Measurements from ENCODE around the gene CST7. TPM values are rescaled to one million over a fixed set of nuclear protein-coding genes. Genes with fewer than 3 reads are reported as not detected.

The CST7 gene
- total RNA-seq, 2 donors from 2014 or later, result 2.7 to 3.2 TPM

DNA sequence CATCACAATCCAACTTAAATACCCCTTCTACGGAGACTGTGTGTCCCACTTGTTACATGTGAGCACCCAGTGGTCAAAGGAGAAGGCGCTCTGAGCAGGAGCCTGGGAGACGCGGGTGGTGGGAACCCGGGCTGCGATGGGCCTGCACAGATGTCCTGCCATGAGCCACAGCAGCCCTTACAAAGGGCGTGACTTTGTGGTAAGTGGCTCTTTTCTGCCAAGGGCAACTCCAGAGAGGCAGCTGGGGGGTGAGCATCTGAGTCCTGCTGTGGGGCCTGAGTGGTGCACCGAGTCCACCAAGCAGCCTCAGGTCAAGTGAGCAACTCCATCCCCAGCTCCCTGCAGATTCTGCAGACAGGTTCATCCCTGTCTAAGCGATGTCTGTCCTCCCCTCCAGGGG is 33.6 kb upstream of the CST7 start:
- H3K4me3 ChIP-seq, result no peak overlapping the region
- H3K4me1 ChIP-seq, result peaks cover 0 to 10% of the 10 kb centered on the region in 2 donors
- TF ChIP-seq, protein P1, sequence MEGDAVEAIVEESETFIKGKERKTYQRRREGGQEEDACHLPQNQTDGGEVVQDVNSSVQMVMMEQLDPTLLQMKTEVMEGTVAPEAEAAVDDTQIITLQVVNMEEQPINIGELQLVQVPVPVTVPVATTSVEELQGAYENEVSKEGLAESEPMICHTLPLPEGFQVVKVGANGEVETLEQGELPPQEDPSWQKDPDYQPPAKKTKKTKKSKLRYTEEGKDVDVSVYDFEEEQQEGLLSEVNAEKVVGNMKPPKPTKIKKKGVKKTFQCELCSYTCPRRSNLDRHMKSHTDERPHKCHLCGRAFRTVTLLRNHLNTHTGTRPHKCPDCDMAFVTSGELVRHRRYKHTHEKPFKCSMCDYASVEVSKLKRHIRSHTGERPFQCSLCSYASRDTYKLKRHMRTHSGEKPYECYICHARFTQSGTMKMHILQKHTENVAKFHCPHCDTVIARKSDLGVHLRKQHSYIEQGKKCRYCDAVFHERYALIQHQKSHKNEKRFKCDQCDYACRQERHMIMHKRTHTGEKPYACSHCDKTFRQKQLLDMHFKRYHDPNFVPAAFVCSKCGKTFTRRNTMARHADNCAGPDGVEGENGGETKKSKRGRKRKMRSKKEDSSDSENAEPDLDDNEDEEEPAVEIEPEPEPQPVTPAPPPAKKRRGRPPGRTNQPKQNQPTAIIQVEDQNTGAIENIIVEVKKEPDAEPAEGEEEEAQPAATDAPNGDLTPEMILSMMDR (IDR thresholded peaks at IDR 0.05), result no peak
- H3K27ac ChIP-seq, result no peak overlapping the region
- no peaks in the 10 kb centered on the region for H3K9me3 ChIP-seq
- DNase-seq (ENCODE audit: low spot score), result no peak
- no peaks in the 10 kb centered on the region for H3K36me3 ChIP-seq
- no peaks in the 10 kb centered on the region for H3K27me3 ChIP-seq

DNA sequence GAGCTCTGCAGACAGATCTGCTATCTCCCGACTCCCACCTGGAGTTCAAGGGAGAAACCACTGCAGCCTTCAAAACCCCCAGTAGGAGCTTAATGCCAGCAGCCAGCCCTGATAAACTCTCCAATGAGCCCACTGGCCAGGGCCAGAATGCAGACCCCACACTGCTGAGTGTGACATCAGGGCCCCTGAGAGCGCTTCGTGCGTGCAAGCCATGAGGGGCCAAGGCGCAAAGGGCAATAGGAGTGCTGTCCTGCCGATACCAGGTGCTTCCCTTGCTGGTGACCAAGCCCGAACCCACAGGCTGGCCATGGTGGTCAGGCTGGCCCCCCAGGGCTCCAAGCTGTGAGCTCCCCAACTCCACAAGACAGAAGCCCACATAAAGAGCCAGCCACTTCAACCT is 33.2 kb upstream of the CST7 start:
- no peak for DNase-seq (ENCODE audit: low spot score)
- H3K27ac ChIP-seq, result no peak overlapping the region
- no peaks in the 10 kb centered on the region for H3K27me3 ChIP-seq
- peaks cover 0 to 10% of the 10 kb centered on the region in 2 donors for H3K4me1 ChIP-seq
- H3K4me3 ChIP-seq, result no peak overlapping the region
- no peaks in the 10 kb centered on the region for H3K9me3 ChIP-seq
- H3K36me3 ChIP-seq, result no peaks in the 10 kb centered on the region
- TF ChIP-seq, protein P1 (IDR thresholded peaks at IDR 0.05), result no peak

DNA sequence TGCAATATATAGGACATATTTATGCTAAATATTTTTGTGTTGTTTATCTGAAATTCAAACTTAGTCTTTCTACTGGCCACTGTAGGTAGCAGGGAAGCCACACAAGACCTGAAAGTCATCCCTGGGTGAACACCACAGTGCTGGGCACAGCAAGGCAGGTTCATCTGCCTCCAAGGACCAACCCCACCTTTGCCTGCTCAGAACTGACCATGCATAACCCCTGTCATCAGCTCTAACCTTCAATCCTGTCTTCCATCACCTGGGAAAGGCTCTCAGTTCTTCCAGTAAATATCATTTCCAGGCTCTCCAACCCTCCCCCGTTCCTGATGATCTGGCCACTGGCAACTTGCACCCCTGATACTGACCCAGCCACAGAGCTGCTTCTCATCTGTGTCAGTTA is 32.7 kb upstream of the CST7 start:
- no peaks in the 10 kb centered on the region for H3K9me3 ChIP-seq
- H3K36me3 ChIP-seq, result no peaks in the 10 kb centered on the region
- peaks cover 0 to 10% of the 10 kb centered on the region in 2 donors for H3K4me1 ChIP-seq
- no peak overlapping the region for H3K4me3 ChIP-seq
- TF ChIP-seq, protein P1 (IDR thresholded peaks at IDR 0.05), result no peak
- H3K27me3 ChIP-seq, result no peaks in the 10 kb centered on the region
- no peak overlapping the region for H3K27ac ChIP-seq
- no peak for DNase-seq (ENCODE audit: low spot score)

DNA sequence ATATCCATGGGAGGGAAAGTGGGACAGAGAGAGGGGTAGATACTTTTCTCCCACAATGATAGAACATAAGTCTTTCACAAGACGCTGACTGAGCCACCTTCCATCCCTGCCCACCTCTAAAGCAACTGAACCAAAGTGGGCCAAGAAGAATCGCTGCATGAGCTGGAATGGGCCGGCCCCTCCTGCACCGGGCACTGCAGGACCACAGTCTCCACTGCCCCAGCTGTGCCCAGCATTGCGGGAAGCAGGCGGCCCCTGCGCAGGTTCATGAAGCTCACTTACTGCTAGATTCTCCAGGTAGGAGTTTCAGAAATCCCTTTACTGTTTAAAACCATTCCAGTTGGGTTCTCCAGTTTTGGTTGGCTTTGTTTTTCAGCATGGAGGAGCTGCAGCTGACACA is 32.0 kb upstream of the CST7 start:
- no peak overlapping the region for H3K27ac ChIP-seq
- no peaks in the 10 kb centered on the region for H3K9me3 ChIP-seq
- TF ChIP-seq, protein P1 (IDR thresholded peaks at IDR 0.05), result no peak
- no peaks in the 10 kb centered on the region for H3K27me3 ChIP-seq
- no peak overlapping the region for H3K4me3 ChIP-seq
- no peaks in the 10 kb centered on the region for H3K36me3 ChIP-seq
- no peak for DNase-seq (ENCODE audit: low spot score)
- peaks cover 0 to 10% of the 10 kb centered on the region in 2 donors for H3K4me1 ChIP-seq

DNA sequence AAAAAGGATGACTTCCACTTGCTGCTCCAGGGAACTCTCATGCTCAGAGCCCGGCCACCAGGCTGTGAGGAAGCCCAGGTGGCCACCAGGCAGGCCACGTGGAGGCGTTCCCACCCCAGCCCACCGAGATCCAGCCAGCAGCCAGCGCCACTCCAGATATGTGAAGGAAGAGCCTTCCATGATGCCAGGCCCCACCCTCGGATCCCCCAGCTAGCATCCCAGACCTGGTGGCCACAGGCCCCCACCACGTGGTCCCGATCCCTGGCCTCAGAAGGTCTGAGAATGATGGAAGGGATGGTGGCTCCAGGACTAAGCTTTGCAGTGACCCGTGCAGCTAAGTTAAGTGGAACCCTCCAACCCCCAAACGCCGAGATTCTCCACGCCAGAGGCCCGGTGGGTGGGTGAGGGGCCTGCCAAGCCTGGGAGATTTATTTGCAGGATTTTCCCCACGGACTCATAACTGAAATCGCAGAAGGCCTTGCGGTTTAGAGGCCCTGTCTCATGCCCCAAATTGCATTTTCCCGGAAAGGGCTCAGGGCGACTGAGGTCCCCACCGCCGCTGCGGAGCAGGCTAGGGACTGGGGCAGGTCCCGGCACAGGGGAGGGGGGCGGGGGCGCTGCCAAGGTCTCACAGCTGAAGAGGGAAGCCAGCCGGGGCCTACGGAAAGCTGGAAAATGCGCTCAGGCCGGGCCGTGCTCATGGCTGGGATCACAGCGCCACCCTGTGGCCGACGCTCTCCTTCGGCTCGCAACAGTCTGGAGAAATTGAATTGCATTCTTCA is 31.1 kb upstream of the CST7 start:
- Histone ChIP-seq H3K9me3 (no peaks in the 10 kb centered on the region), H3K4me3 (no peak overlapping the region), H3K4me1 (peaks cover 0 to 10% of the 10 kb centered on the region in 2 donors), H3K36me3 (no peaks in the 10 kb centered on the region), H3K27ac (no peak overlapping the region), H3K27me3 (no peaks in the 10 kb centered on the region)
- no peak for DNase-seq (ENCODE audit: low spot score)
- TF ChIP-seq, protein P1 (IDR thresholded peaks at IDR 0.05), result peak; percentile 68 to 88

All from right atrium auricular region (tissue), 2 donors.